ENCODE results near the gene DEDD.

Gene DEDD

GRCh38 chr1:161140755-161141400 lies 8.4 kb upstream of the DEDD start:
- Histone ChIP-seq H3K27ac (no peak overlapping the region), H3K27me3 (replicated peaks) (no peaks in the 10 kb centered on the region), H3K36me3 (replicated peaks) (no peaks in the 10 kb centered on the region), H3K4me3 (ENCODE audit: low read depth, low read length) (no peak overlapping the region)
- no peak for DNase-seq
- in situ Hi-C loops (cut with HindIII; ENCODE audit: low pct_ligation_motif_present, low sequenced_read_pairs), result loop anchor here (25.0 kb wide), 1 partner anchor 104 kb away; the partner anchor contains the start of genes TSTD1 and USF1
- no peak for TF ChIP-seq CTCF (IDR thresholded peaks at IDR 0.05; ENCODE audit: low read depth, low read length, missing control alignments)

- H3K27ac ChIP-seq, result no peak overlapping the region
- in situ Hi-C loops (cut with HindIII; ENCODE audit: low pct_ligation_motif_present, low sequenced_read_pairs), result loop anchor here (25.0 kb wide), 1 partner anchor 102 kb away; the partner anchor contains the start of genes TSTD1 and USF1
These were observed 7.3 kb upstream of the DEDD start for GRCh38 chr1:161139766-161140165.

GRCh38 chr1:161138431-161138830 lies 6.0 kb upstream of the DEDD start:
- DNase-seq, result no peak
- Histone ChIP-seq H3K4me3 (ENCODE audit: low read depth, low read length) (no peak overlapping the region), H3K36me3 (replicated peaks) (no peaks in the 10 kb centered on the region), H3K27ac (no peak overlapping the region), H3K27me3 (replicated peaks) (no peaks in the 10 kb centered on the region)
- in situ Hi-C loops (cut with HindIII; ENCODE audit: low pct_ligation_motif_present, low sequenced_read_pairs), result loop anchor here (25.0 kb wide), 1 partner anchor 101 kb away; the partner anchor contains the start of genes TSTD1 and USF1
- TF ChIP-seq CTCF (IDR thresholded peaks at IDR 0.05; ENCODE audit: low read depth, low read length, missing control alignments), result no peak

More at GRCh38 chr1:161139766-161140165, 7.3 kb upstream of the DEDD start:
- peak; percentile 57 for TF ChIP-seq CTCF (IDR thresholded peaks at IDR 0.05; ENCODE audit: low read depth, low read length, missing control alignments)
- H3K4me3 ChIP-seq (ENCODE audit: low read depth, low read length), result no peak overlapping the region
- H3K36me3 ChIP-seq (replicated peaks), result no peaks in the 10 kb centered on the region
- DNase-seq, result peak; percentile 62
- no peaks in the 10 kb centered on the region for H3K27me3 ChIP-seq (replicated peaks)

- in situ Hi-C loops (cut with HindIII; ENCODE audit: low pct_ligation_motif_present, low sequenced_read_pairs), result loop anchor here (25.0 kb wide), 1 partner anchor 101 kb away; the partner anchor contains the start of genes TSTD1 and USF1
- Histone ChIP-seq H3K27me3 (replicated peaks) (no peaks in the 10 kb centered on the region), H3K27ac (no peak overlapping the region), H3K4me3 (ENCODE audit: low read depth, low read length) (no peak overlapping the region), H3K36me3 (replicated peaks) (no peaks in the 10 kb centered on the region)
- no peak for TF ChIP-seq CTCF (IDR thresholded peaks at IDR 0.05; ENCODE audit: low read depth, low read length, missing control alignments)
- DNase-seq, result no peak
These were observed 5.4 kb upstream of the DEDD start for GRCh38 chr1:161137881-161138280.

GRCh38 chr1:161133220-161133740 lies 813 bp upstream of the DEDD start:
- no peaks in the 10 kb centered on the region for H3K27me3 ChIP-seq (replicated peaks)
- DNase-seq, result no peak
- H3K27ac ChIP-seq, result peak overlapping the region; percentile 94
- peak overlapping the region; percentile 92 for H3K4me3 ChIP-seq (ENCODE audit: low read depth, low read length)
- no peak for TF ChIP-seq CTCF (IDR thresholded peaks at IDR 0.05; ENCODE audit: low read depth, low read length, missing control alignments)
- in situ Hi-C loops (cut with HindIII; ENCODE audit: low pct_ligation_motif_present, low sequenced_read_pairs), result loop anchor here (25.0 kb wide), 1 partner anchor 96 kb away; the partner anchor contains the start of genes TSTD1 and USF1
- peaks cover 7% of the 10 kb centered on the region for H3K36me3 ChIP-seq (replicated peaks)
